Psoas muscle (tissue), 8 donors: ENCODE data around the gene GNPTG. TPM values are rescaled to one million over a fixed set of nuclear protein-coding genes. Genes with fewer than 3 reads are reported as not detected.
A peak's percentile ranks its signal among the peaks of the same experiment; 100 is the strongest.

ENCODE experiments used
- ATAC-seq, 4 donors: fragments of 200-7000 bp; cut with Tn5 transposase; one replicate each; pipeline ENCODE4 v1.9.1; 2020; ENCODE audit warnings: moderate library complexity in 3 of 4, mild to moderate bottlenecking in 2 of 4
- DNase-seq, 2 donors: peaks; one replicate each; pipeline ENCODE4 v3.0.0-alpha.2; 2020
- H3K27ac ChIP-seq: fragments of 200-600 bp; one replicate; pipeline ENCODE4 v1.8.0; 2022
- H3K27me3 ChIP-seq, 3 donors: fragments of 200-600 bp in 1 of 3; one replicate each; pipeline versions ENCODE4 v1.6.1 to v1.8.0; 2013 to 2022; ENCODE audit warnings: low read length in 2 of 3, mild to moderate bottlenecking in 2 of 3, moderate library complexity in 1 of 3; ENCODE audit not compliant: insufficient read depth in 3 of 3
- H3K36me3 ChIP-seq, 2 donors: fragments of 200-600 bp in 1 of 2; one replicate each; pipeline versions ENCODE4 v1.6.1 to v1.8.0; 2013 to 2022; ENCODE audit warnings: low read depth in 1 of 2, mild to moderate bottlenecking in 1 of 2, moderate library complexity in 1 of 2; ENCODE audit not compliant: insufficient read depth in 1 of 2
- H3K4me1 ChIP-seq: fragments of 200-600 bp; one replicate; pipeline ENCODE4 v1.8.0; 2022
- H3K4me3 ChIP-seq: fragments of 200-600 bp; one replicate; pipeline ENCODE4 v1.8.0; 2022; ENCODE audit warnings: mild to moderate bottlenecking
- H3K9me3 ChIP-seq: fragments of 200-600 bp; one replicate; pipeline ENCODE4 v1.8.0; 2022
- CTCF ChIP-seq: fragments of 200-600 bp; IDR thresholded peaks from one replicate; pipeline ENCODE4 v1.8.0; 2022; ENCODE audit warnings: antibody characterized with exemption
- WGBS, 3 donors: extraction: QIAGEN DNeasy Blood & Tissue Kit; methylation state at CpG; one replicate each; pipeline versions ENCODE4 v1.1.6 to v1.1.7; 2013; 5-methylcytosine and 5-hydroxymethylcytosine counted together
- intact Hi-C, 2 donors: fragments of 100-400 bp; cut with DNase I; formaldehyde crosslinking; loops; one replicate each; pipeline versions ENCODE4 v1.11.0 to v1.14.2; 2022
- polyA plus RNA-seq, 3 donors: library from polyadenylated mRNA; stranded (reverse); fragments of 200-250 nt; gene quantifications; one replicate each; pipeline ENCODE4 v1.2.3, GENCODE V29; 2013
- total RNA-seq, 4 donors: library from RNA; stranded (reverse); fragmentation: NEBNext Ultra II Directional in 2 of 4; extraction: Animal tissue kit (Norgen Biotek cat#: 25700) in 2 of 4; gene quantifications; one replicate each; pipeline versions ENCODE4 v1.2.1 to v1.2.4, GENCODE V29; 2021 to 2023
- donor health status: healthy with polysubstance abuse.
- donor health status: DM: no; HTN: no; CAD: no; lungs with moderate emphysema.
- donor health status: Bipolar disorder and iron deficiency.
- donor health status: healthy.
- donor health status: DM: yes; HTN: yes; CAD: no.
- donor health status: DM: no; HTN: no; CAD: no.
- donor health status: DM: no; HTN: no; CAD: no.
- donor health status: DM: yes; HTN: yes; CAD: no.

GNPTG gene
- total and polyA plus RNA-seq, 7 donors, result 27.9 to 36.6 (median 30.7) TPM

GRCh38 chr16:1333149-1333812, 18.4 kb upstream of the GNPTG start, which contains the start of gene BAIAP3:
TSS of gene BAIAP3 (plus strand) at chr16:1333645. CDS start at chr16:1338550, 4,905 bp downstream.
- H3K9me3 ChIP-seq, result no peaks in the 10 kb centered on the region
- no peaks in the 10 kb centered on the region for H3K36me3 ChIP-seq
- peak within 1 kb of the TSS; percentile 59 for H3K4me3 ChIP-seq
- 2 to 4% (median 2%) methylated on average over 36 to 83 of the region's 83 CpGs for WGBS, 3 donors
- no peak for TF ChIP-seq CTCF
- no peaks in the 10 kb centered on the region for H3K4me1 ChIP-seq
- peaks cover 0 to 30% (median 25%) of the 10 kb centered on the region in 3 donors for H3K27me3 ChIP-seq
- no peak within 1 kb of the TSS for H3K27ac ChIP-seq
- DNase-seq, result peak; percentile 60 to 72
- intact Hi-C loops, result no loop called here
- peak; percentile 64 to 80 (median 74) for ATAC-seq

GRCh38 chr16:1333854-1334700, 17.7 kb upstream of the GNPTG start:
- no peak for TF ChIP-seq CTCF
- no peaks in the 10 kb centered on the region for H3K4me1 ChIP-seq
- no peaks in the 10 kb centered on the region for H3K9me3 ChIP-seq
- H3K4me3 ChIP-seq, result peak overlapping the region; percentile 59
- peaks cover 0 to 30% (median 25%) of the 10 kb centered on the region in 3 donors for H3K27me3 ChIP-seq
- intact Hi-C loops, result no loop called here
- DNase-seq, result no peak
- H3K36me3 ChIP-seq, result no peaks in the 10 kb centered on the region
- ATAC-seq, result no peak
- 1 to 2% (median 2%) methylated on average over 35 to 78 of the region's 78 CpGs for whole genome bisulfite sequencing, 3 donors
- H3K27ac ChIP-seq, result no peak overlapping the region

- DNase-seq, result no peak
- Histone ChIP-seq H3K27ac (no peak overlapping the region), H3K4me1 (no peaks in the 10 kb centered on the region), H3K4me3 (no peak overlapping the region), H3K9me3 (no peaks in the 10 kb centered on the region), H3K27me3 (peaks cover 0 to 30% (median 25%) of the 10 kb centered on the region in 3 donors), H3K36me3 (no peaks in the 10 kb centered on the region)
- TF ChIP-seq CTCF, result no peak
- 37 to 41% (median 38%) methylated on average over 9 of the region's 9 CpGs for WGBS, 3 donors
- ATAC-seq, result no peak
- intact Hi-C loops, result no loop called here
These were observed 17.0 kb upstream of the GNPTG start for GRCh38 chr16:1334739-1335138.

GRCh38 chr16:1335211-1335971, 16.3 kb upstream of the GNPTG start:
- DNase-seq (no peak), ATAC-seq (no peak)
- Histone ChIP-seq H3K9me3 (no peaks in the 10 kb centered on the region), H3K27ac (no peak overlapping the region), H3K4me1 (no peaks in the 10 kb centered on the region), H3K36me3 (no peaks in the 10 kb centered on the region), H3K27me3 (peaks cover 0 to 30% (median 25%) of the 10 kb centered on the region in 3 donors), H3K4me3 (no peak overlapping the region)
- no peak for TF ChIP-seq CTCF
- 20 to 39% (median 29%) methylated on average over 16 of the region's 16 CpGs for WGBS, 3 donors
- intact Hi-C loops, result no loop called here
